ENCODE measurements around the gene CNTNAP2. TPM values are rescaled to one million over a fixed set of nuclear protein-coding genes. Genes with fewer than 3 reads are reported as not detected.

Gene CNTNAP2
- total RNA-seq, 1 experiment from 2014 or later, result 42.5 TPM

- Histone ChIP-seq H3K4me1 (no peaks in the 10 kb centered on the region), H3K27me3 (replicated peaks; ENCODE audit: control insufficient read depth, insufficient read depth, low read length) (no peaks in the 10 kb centered on the region), H3K9me3 (peaks cover 8% of the 10 kb centered on the region; the same call in 1 of the 2 replicates), H3K36me3 (ENCODE audit: control insufficient read depth, insufficient read depth, low read length) (no peaks in the 10 kb centered on the region), H3K4me3 (ENCODE audit: low read depth, low read length) (no peak overlapping the region)
- no peaks in the 10 kb centered on the region for H3K27me3 Mint-ChIP-seq (ENCODE audit: insufficient read depth, unreplicated experiment)
- no peak overlapping the region for H3K27ac Mint-ChIP-seq (ENCODE audit: unreplicated experiment)
- no peak overlapping the region for H3K4me3 Mint-ChIP-seq (ENCODE audit: unreplicated experiment)
- POLR2A ChIA-PET, result no interaction called here
- no peaks in the 10 kb centered on the region for H3K36me3 Mint-ChIP-seq (ENCODE audit: insufficient read depth, unreplicated experiment)
- TF ChIP-seq, protein P1, sequence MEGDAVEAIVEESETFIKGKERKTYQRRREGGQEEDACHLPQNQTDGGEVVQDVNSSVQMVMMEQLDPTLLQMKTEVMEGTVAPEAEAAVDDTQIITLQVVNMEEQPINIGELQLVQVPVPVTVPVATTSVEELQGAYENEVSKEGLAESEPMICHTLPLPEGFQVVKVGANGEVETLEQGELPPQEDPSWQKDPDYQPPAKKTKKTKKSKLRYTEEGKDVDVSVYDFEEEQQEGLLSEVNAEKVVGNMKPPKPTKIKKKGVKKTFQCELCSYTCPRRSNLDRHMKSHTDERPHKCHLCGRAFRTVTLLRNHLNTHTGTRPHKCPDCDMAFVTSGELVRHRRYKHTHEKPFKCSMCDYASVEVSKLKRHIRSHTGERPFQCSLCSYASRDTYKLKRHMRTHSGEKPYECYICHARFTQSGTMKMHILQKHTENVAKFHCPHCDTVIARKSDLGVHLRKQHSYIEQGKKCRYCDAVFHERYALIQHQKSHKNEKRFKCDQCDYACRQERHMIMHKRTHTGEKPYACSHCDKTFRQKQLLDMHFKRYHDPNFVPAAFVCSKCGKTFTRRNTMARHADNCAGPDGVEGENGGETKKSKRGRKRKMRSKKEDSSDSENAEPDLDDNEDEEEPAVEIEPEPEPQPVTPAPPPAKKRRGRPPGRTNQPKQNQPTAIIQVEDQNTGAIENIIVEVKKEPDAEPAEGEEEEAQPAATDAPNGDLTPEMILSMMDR (IDR thresholded peaks at IDR 0.05; ENCODE audit: insufficient read depth in 1 of 2, low read depth in 1 of 2, low read length in 1 of 2, severe bottlenecking in 1 of 2, unreplicated experiment in 1 of 2), result no peak
- no TSS peak for BruUV-seq (replicated peaks)
- intact Hi-C loops (cut with micrococcal nuclease; ENCODE audit: unreplicated experiment), result no loop called here
- peaks cover 9% of the 10 kb centered on the region for H3K9me3 Mint-ChIP-seq (ENCODE audit: unreplicated experiment)
- H3K4me1 Mint-ChIP-seq (ENCODE audit: low read depth, unreplicated experiment), result no peaks in the 10 kb centered on the region
- CTCF ChIA-PET, result no interaction called here
- DNase-seq, result no peak
These were observed 727.8 kb downstream of the CNTNAP2 start for GRCh38 chr7:146844405-146844804.

DNA sequence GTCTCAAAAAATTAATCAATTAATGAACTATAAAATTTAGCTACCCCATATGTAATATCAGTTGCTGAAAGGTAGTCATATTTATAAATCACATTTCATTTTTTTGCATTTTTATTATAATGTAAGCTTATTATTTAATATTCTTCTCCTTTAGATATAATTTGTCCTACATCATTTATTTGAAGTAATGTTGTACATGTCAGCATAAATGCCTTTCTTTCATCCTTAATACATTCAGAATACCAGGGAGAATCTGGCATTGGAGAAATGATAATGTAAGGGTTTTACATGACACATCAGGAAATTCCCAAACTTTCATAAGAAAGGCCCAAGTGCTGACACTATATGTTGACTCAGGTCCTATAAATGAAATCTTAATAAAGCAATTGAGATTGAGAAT is 742.1 kb downstream of the CNTNAP2 start:
- H3K27me3 ChIP-seq (replicated peaks; ENCODE audit: control insufficient read depth, insufficient read depth, low read length), result no peaks in the 10 kb centered on the region
- no TSS peak for BruUV-seq (replicated peaks)
- ChIA-PET POLR2A (no interaction called here), CTCF (no interaction called here)
- no peak for DNase-seq
- H3K9me3 Mint-ChIP-seq (ENCODE audit: unreplicated experiment), result no peaks in the 10 kb centered on the region
- no peaks in the 10 kb centered on the region for H3K36me3 Mint-ChIP-seq (ENCODE audit: insufficient read depth, unreplicated experiment)
- no peak overlapping the region for H3K4me3 ChIP-seq (ENCODE audit: low read depth, low read length)
- H3K9me3 ChIP-seq, result no peaks in the 10 kb centered on the region
- no peak overlapping the region for H3K27ac Mint-ChIP-seq (ENCODE audit: unreplicated experiment)
- no peaks in the 10 kb centered on the region for H3K36me3 ChIP-seq (ENCODE audit: control insufficient read depth, insufficient read depth, low read length)
- TF ChIP-seq, protein P1 (IDR thresholded peaks at IDR 0.05; ENCODE audit: insufficient read depth in 1 of 2, low read depth in 1 of 2, low read length in 1 of 2, severe bottlenecking in 1 of 2, unreplicated experiment in 1 of 2), result no peak
- H3K27me3 Mint-ChIP-seq (ENCODE audit: insufficient read depth, unreplicated experiment), result no peaks in the 10 kb centered on the region
- no peaks in the 10 kb centered on the region for H3K4me1 Mint-ChIP-seq (ENCODE audit: low read depth, unreplicated experiment)
- 0 out of 2 replicates have a peak, but pooled peaks cover 3% of the 10 kb centered on the region for H3K4me1 ChIP-seq
- H3K4me3 Mint-ChIP-seq (ENCODE audit: unreplicated experiment), result no peak overlapping the region
- intact Hi-C loops (cut with micrococcal nuclease; ENCODE audit: unreplicated experiment), result no loop called here

GRCh38 chr7:146861701-146862100 is 745.1 kb downstream of the CNTNAP2 start:
- intact Hi-C loops (cut with micrococcal nuclease; ENCODE audit: unreplicated experiment), result no loop called here
- POLR2A ChIA-PET, result no interaction called here

More at GRCh38 chr7:146861701-146862100, 745.1 kb downstream of the CNTNAP2 start:
- Mint-ChIP-seq H3K36me3 (ENCODE audit: insufficient read depth, unreplicated experiment) (no peaks in the 10 kb centered on the region), H3K9me3 (ENCODE audit: unreplicated experiment) (no peaks in the 10 kb centered on the region), H3K27me3 (ENCODE audit: insufficient read depth, unreplicated experiment) (no peaks in the 10 kb centered on the region), H3K4me1 (ENCODE audit: low read depth, unreplicated experiment) (no peaks in the 10 kb centered on the region), H3K4me3 (ENCODE audit: unreplicated experiment) (no peak overlapping the region), H3K27ac (ENCODE audit: unreplicated experiment) (no peak overlapping the region)
- Histone ChIP-seq H3K9me3 (no peaks in the 10 kb centered on the region), H3K36me3 (ENCODE audit: control insufficient read depth, insufficient read depth, low read length) (no peaks in the 10 kb centered on the region), H3K4me3 (ENCODE audit: low read depth, low read length) (no peak overlapping the region), H3K4me1 (0 out of 2 replicates have a peak, but pooled peaks cover 3% of the 10 kb centered on the region), H3K27me3 (replicated peaks; ENCODE audit: control insufficient read depth, insufficient read depth, low read length) (no peaks in the 10 kb centered on the region)
- TF ChIP-seq, protein P1 (IDR thresholded peaks at IDR 0.05; ENCODE audit: insufficient read depth in 1 of 2, low read depth in 1 of 2, low read length in 1 of 2, severe bottlenecking in 1 of 2, unreplicated experiment in 1 of 2), result no peak
- BruUV-seq (replicated peaks), result no TSS peak
- no peak for DNase-seq
- CTCF ChIA-PET, result no interaction called here

Data from Caco-2 (cell line).